ENCODE data around the gene PALM. TPM values are rescaled to one million over a fixed set of nuclear protein-coding genes. Genes with fewer than 3 reads are reported as not detected.

The PALM gene
- total RNA-seq, 1 donor from 2014 or later: 13.9 TPM

DNA sequence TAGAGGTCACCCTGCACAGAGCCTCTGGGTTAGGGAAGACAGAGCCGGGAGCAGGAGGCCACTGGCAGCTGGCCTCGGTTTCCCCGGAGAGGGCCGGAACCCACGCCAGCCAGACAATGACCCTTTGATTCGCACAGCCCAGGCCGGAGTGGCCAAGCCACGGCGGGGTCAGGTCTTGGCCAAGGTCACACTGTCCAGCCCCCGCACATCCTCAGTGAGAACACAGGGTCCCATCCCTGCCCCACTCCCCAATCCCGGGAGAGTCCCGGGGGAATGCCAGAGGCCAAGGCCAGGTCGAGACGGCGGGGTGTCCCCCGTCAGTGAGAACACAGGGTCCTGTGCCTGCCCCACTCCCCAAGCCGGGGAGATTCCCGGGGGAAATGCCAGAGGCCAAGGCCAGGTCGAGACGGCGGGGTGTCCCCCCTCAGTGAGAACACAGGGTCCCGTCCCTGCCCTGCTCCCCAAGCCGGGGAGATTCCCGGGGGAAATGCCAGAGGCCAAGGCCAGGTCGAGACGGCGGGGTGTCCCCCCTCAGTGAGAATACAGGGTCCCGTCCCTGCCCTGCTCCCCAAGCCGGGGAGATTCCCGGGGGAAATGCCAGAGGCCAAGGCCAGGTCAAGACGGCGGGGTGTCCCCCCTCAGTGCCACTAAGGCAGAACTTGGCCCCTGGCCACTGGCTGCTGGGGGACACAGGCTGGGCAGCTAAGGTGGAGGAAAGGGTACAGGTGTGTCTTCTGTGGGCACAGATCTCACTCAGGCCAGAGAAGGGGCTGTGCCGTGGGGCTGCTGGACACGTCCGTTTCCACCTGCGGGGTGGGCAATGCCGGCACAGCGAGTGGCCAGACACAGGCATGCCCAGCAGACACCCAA is 34.2 kb upstream of the PALM start:
- H3K9me3 Mint-ChIP-seq: no peaks in the 10 kb centered on the region
- Histone ChIP-seq H3K4me1 (peaks cover 5% of the 10 kb centered on the region), H3K9ac (no peak overlapping the region), H2AFZ (replicated peaks) (no peak overlapping the region), H3K36me3 (no peaks in the 10 kb centered on the region), H3K79me2 (ENCODE audit: low read depth) (no peaks in the 10 kb centered on the region), H3K9me3 (ENCODE audit: low read depth) (no peaks in the 10 kb centered on the region), H4K20me1 (ENCODE audit: low read depth) (peaks cover 24% of the 10 kb centered on the region), H3K27ac (no peak overlapping the region), H3K27me3 (peaks cover 46% of the 10 kb centered on the region), H3K4me2 (no peak overlapping the region), H3F3A (ENCODE audit: low read depth) (peaks cover 20% of the 10 kb centered on the region), H3K4me3 (no peak overlapping the region)
- peaks cover 9% of the 10 kb centered on the region for H3K4me1 Mint-ChIP-seq
- TF ChIP-seq EZH2 (IDR thresholded peaks at IDR 0.05): no peak
- TF ChIP-seq, protein P1, sequence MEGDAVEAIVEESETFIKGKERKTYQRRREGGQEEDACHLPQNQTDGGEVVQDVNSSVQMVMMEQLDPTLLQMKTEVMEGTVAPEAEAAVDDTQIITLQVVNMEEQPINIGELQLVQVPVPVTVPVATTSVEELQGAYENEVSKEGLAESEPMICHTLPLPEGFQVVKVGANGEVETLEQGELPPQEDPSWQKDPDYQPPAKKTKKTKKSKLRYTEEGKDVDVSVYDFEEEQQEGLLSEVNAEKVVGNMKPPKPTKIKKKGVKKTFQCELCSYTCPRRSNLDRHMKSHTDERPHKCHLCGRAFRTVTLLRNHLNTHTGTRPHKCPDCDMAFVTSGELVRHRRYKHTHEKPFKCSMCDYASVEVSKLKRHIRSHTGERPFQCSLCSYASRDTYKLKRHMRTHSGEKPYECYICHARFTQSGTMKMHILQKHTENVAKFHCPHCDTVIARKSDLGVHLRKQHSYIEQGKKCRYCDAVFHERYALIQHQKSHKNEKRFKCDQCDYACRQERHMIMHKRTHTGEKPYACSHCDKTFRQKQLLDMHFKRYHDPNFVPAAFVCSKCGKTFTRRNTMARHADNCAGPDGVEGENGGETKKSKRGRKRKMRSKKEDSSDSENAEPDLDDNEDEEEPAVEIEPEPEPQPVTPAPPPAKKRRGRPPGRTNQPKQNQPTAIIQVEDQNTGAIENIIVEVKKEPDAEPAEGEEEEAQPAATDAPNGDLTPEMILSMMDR (IDR thresholded peaks at IDR 0.05): no peak
- no peak for TF ChIP-seq EZH2phosphoT487 (IDR thresholded peaks at IDR 0.05)
- no peaks in the 10 kb centered on the region for H3K36me3 Mint-ChIP-seq
- H3K4me3 Mint-ChIP-seq: peak overlapping the region; percentile 33
- H3K27ac Mint-ChIP-seq: no peak overlapping the region
- DNase-seq (ENCODE audit: low spot score): no peak
- H3K27me3 Mint-ChIP-seq (ENCODE audit: insufficient read depth, low read depth): peaks cover 12% of the 10 kb centered on the region

DNA sequence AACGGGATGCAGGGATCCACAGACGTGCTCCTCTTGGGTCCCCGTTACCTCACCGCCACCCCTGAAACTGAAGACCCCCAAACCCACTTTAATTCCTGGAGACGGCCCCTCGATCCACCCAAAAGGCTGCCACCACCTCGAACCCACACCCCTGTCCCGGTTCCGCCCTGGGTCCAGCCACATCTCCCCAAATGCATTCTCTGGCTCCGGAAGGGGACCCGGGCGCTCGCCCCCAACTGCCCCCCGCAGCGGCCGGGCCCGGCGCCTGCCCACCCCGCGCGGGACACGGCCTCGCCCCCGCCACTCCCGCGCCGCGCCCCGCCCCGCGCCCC is 32.8 kb upstream of the PALM start:
- Histone ChIP-seq H3K4me3 (no peak overlapping the region), H3K4me2 (no peak overlapping the region), H3F3A (ENCODE audit: low read depth) (peaks cover 22% of the 10 kb centered on the region), H3K27me3 (peaks cover 46% of the 10 kb centered on the region), H3K9ac (no peak overlapping the region), H3K27ac (no peak overlapping the region), H4K20me1 (ENCODE audit: low read depth) (peaks cover 26% of the 10 kb centered on the region), H3K79me2 (ENCODE audit: low read depth) (no peaks in the 10 kb centered on the region), H3K4me1 (peaks cover 7% of the 10 kb centered on the region), H3K9me3 (ENCODE audit: low read depth) (no peaks in the 10 kb centered on the region), H3K36me3 (no peaks in the 10 kb centered on the region), H2AFZ (replicated peaks) (no peak overlapping the region)
- H3K4me3 Mint-ChIP-seq: peak overlapping the region; percentile 43
- no peaks in the 10 kb centered on the region for H3K9me3 Mint-ChIP-seq
- H3K4me1 Mint-ChIP-seq: peaks cover 9% of the 10 kb centered on the region
- TF ChIP-seq EZH2phosphoT487 (IDR thresholded peaks at IDR 0.05) (no peak), EZH2 (IDR thresholded peaks at IDR 0.05) (no peak)
- TF ChIP-seq, protein P1 (IDR thresholded peaks at IDR 0.05): no peak
- H3K27me3 Mint-ChIP-seq (ENCODE audit: insufficient read depth, low read depth): peaks cover 12% of the 10 kb centered on the region
- H3K27ac Mint-ChIP-seq: no peak overlapping the region
- DNase-seq (ENCODE audit: low spot score): no peak
- no peaks in the 10 kb centered on the region for H3K36me3 Mint-ChIP-seq

DNA sequence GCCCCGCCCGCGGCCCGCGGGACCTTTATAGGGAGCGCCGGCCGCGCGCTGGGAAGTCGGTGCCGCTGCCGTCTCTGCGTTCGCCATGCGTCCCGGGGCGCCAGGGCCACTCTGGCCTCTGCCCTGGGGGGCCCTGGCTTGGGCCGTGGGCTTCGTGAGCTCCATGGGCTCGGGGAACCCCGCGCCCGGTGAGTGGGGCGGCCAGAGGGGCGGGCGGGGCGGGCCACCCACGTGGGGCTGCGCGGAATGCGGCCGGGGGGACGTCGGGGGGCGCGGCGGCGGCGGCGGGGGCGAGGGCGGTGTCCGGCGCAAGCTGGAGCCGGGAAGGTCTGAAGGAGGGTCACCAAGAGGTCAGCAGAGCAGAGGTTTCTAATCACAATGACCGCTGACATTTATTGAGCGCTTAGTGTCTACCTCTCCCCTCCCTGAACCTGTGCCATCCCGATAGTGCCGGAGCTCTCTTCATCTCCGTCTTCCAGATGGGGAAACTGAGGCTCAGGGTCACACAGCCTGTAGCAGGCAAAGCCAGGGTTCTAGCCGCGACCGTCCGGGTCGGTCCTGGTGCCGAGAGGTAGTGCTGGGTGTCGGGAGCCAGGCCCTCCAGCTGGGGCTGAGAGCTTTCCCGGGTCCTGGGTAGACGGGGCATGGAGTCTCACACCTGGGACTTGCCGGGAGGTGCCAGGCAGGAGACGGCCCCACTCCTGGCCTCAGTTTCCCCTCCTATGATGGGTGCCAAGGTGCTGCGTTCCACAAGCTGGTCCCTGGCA is 32.2 kb upstream of the PALM start, which contains the start of gene FSTL3:
FSTL3 (plus strand) TSS at position 54 of the 767 bp plus-strand sequence; CDS start at position 86, 32 bp downstream.
- peaks cover 46% of the 10 kb centered on the region for H3K27me3 ChIP-seq
- DNase-seq (ENCODE audit: low spot score): peak; percentile 52
- TF ChIP-seq EZH2 (IDR thresholded peaks at IDR 0.05) (no peak), EZH2phosphoT487 (IDR thresholded peaks at IDR 0.05) (peak; percentile 28)
- H3K36me3 ChIP-seq: no peaks in the 10 kb centered on the region
- Mint-ChIP-seq H3K4me3 (peak within 1 kb of the TSS; percentile 60), H3K36me3 (no peaks in the 10 kb centered on the region), H3K27me3 (ENCODE audit: insufficient read depth, low read depth) (peaks cover 12% of the 10 kb centered on the region), H3K4me1 (peaks cover 9% of the 10 kb centered on the region), H3K9me3 (no peaks in the 10 kb centered on the region), H3K27ac (peak within 1 kb of the TSS; percentile 47)
- peaks cover 7% of the 10 kb centered on the region for H3K4me1 ChIP-seq
- no peak within 1 kb of the TSS for H2AFZ ChIP-seq (replicated peaks)
- peaks cover 24% of the 10 kb centered on the region for H3F3A ChIP-seq (ENCODE audit: low read depth)
- peak within 1 kb of the TSS; percentile 67 for H3K4me2 ChIP-seq
- H3K27ac ChIP-seq: no peak within 1 kb of the TSS
- H3K9ac ChIP-seq: no peak within 1 kb of the TSS
- H3K9me3 ChIP-seq (ENCODE audit: low read depth): no peaks in the 10 kb centered on the region
- peak within 1 kb of the TSS; percentile 30 for H3K4me3 ChIP-seq
- H3K79me2 ChIP-seq (ENCODE audit: low read depth): no peaks in the 10 kb centered on the region
- peaks cover 26% of the 10 kb centered on the region for H4K20me1 ChIP-seq (ENCODE audit: low read depth)
